Left ventricle myocardium superior (tissue), 1 donor: ENCODE data around the gene PPP1R9A. TPM values are rescaled to one million over a fixed set of nuclear protein-coding genes. Genes with fewer than 3 reads are reported as not detected.

Source experiments
- ATAC-seq: fragments of 200-7000 bp; cut with Tn5 transposase; one replicate; pipeline ENCODE4 v1.9.1; 2020; ENCODE audit warnings: mild to moderate bottlenecking, moderate library complexity
- DNase-seq: peaks from one replicate; pipeline ENCODE4 v3.0.0-alpha.2; 2020
- intact Hi-C: fragments of 100-400 bp; cut with micrococcal nuclease; formaldehyde crosslinking; loops from one replicate; pipeline ENCODE4 v1.11.0; 2022
- total RNA-seq: library from RNA; stranded (reverse); fragmentation: NEBNext Ultra II Directional; extraction: Animal tissue kit (Norgen Biotek cat#: 25700); gene quantifications from one replicate; pipeline ENCODE4 v1.2.1, GENCODE V29; 2021
- donor health status: DM: no; HTN: yes; CAD: no; lungs with severe emphysema.

Gene PPP1R9A
- total RNA-seq, 1 donor from 2014 or later = 26.0 TPM

- intact Hi-C loops = no loop called here
- ATAC-seq (no peak), DNase-seq (no peak)
Measured at GRCh38 chr7:95219721-95220120, 312.3 kb downstream of the PPP1R9A start.

GRCh38 chr7:95220328-95220727 lies 312.9 kb downstream of the PPP1R9A start:
- intact Hi-C loops = no loop called here
- no peak for ATAC-seq
- no peak for DNase-seq

GRCh38 chr7:95225301-95225700 lies 317.9 kb downstream of the PPP1R9A start:
- intact Hi-C loops = no loop called here
- DNase-seq (no peak), ATAC-seq (no peak)

GRCh38 chr7:95229301-95229700 lies 321.9 kb downstream of the PPP1R9A start:
- DNase-seq = no peak
- no peak for ATAC-seq
- intact Hi-C loops = no loop called here

GRCh38 chr7:95238252-95238943 lies 331.0 kb downstream of the PPP1R9A start:
- DNase-seq (no peak), ATAC-seq (no peak)
- intact Hi-C loops = no loop called here

GRCh38 chr7:95240921-95241320 lies 333.5 kb downstream of the PPP1R9A start:
- ATAC-seq = no peak
- DNase-seq = no peak
- intact Hi-C loops = no loop called here

GRCh38 chr7:95242266-95242665 lies 334.9 kb downstream of the PPP1R9A start:
- DNase-seq = no peak
- intact Hi-C loops = no loop called here
- no peak for ATAC-seq

- ATAC-seq (no peak), DNase-seq (no peak)
- intact Hi-C loops = loop anchor here (5.0 kb wide), 1 partner anchor 797 kb away; no protein-coding TSS in a partner anchor
Measured at GRCh38 chr7:95244616-95245015, 337.2 kb downstream of the PPP1R9A start.

- no peak for DNase-seq
- intact Hi-C loops = loop anchor here (5.0 kb wide), 1 partner anchor 799 kb away; no protein-coding TSS in a partner anchor
- ATAC-seq = no peak
Measured at GRCh38 chr7:95245828-95246500, 338.6 kb downstream of the PPP1R9A start.

- DNase-seq (no peak), ATAC-seq (peak; percentile 79)
- intact Hi-C loops = loop anchor here (5.0 kb wide), 1 partner anchor 800 kb away; no protein-coding TSS in a partner anchor
Measured at GRCh38 chr7:95246831-95247370, 339.5 kb downstream of the PPP1R9A start.

GRCh38 chr7:95250571-95250970 lies 343.2 kb downstream of the PPP1R9A start:
- intact Hi-C loops = no loop called here
- ATAC-seq (no peak), DNase-seq (no peak)

- ATAC-seq = no peak
- DNase-seq = no peak
- intact Hi-C loops = no loop called here
Measured at GRCh38 chr7:95251966-95252365, 344.6 kb downstream of the PPP1R9A start.

GRCh38 chr7:95253986-95254385 lies 346.6 kb downstream of the PPP1R9A start:
- ATAC-seq = no peak
- no peak for DNase-seq
- intact Hi-C loops = no loop called here

GRCh38 chr7:95255691-95256090 lies 348.3 kb downstream of the PPP1R9A start:
- intact Hi-C loops = no loop called here
- ATAC-seq (no peak), DNase-seq (no peak)

- intact Hi-C loops = no loop called here
- ATAC-seq (no peak), DNase-seq (no peak)
Measured at GRCh38 chr7:95261895-95262415, 354.6 kb downstream of the PPP1R9A start.

- ATAC-seq = no peak
- DNase-seq = no peak
- intact Hi-C loops = no loop called here
Measured at GRCh38 chr7:95262875-95263274, 355.5 kb downstream of the PPP1R9A start.

GRCh38 chr7:95263785-95264362 lies 356.5 kb downstream of the PPP1R9A start:
- DNase-seq (no peak), ATAC-seq (no peak)
- intact Hi-C loops = no loop called here

GRCh38 chr7:95264363-95264891 lies 357.0 kb downstream of the PPP1R9A start:
- no peak for ATAC-seq
- intact Hi-C loops = no loop called here
- DNase-seq = no peak

- DNase-seq = no peak
- intact Hi-C loops = no loop called here
Measured at GRCh38 chr7:95265634-95266033, 358.2 kb downstream of the PPP1R9A start.

GRCh38 chr7:95267754-95268153 lies 360.4 kb downstream of the PPP1R9A start:
- intact Hi-C loops = no loop called here
- ATAC-seq = no peak
- DNase-seq = no peak

More at GRCh38 chr7:95265634-95266033, 358.2 kb downstream of the PPP1R9A start:
- ATAC-seq = no peak
